ENCODE data around the gene MSN.

The MSN gene

DNA sequence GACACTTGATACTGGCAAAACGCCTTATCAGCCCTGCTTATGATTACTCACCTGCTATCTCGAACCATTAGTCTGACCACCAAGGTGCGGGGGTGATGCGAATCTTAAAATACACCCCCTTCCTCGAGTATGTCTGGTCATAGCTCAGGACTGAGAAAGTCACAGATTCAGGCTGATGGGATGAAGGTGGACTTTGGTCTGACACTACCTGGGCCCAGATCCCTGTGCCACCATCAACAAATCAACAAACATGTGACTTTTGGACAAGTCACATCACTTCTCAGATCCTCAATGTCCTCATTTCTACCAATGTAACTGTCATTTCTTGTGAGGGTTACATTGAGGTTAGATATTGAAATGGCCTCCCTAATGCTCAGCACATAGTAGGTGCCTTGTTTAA lies 9.8 kb upstream of the MSN start:
- no peak overlapping the region for H3K4me3 ChIP-seq (ENCODE audit: low read depth, low read length)
- TF ChIP-seq, protein P1, sequence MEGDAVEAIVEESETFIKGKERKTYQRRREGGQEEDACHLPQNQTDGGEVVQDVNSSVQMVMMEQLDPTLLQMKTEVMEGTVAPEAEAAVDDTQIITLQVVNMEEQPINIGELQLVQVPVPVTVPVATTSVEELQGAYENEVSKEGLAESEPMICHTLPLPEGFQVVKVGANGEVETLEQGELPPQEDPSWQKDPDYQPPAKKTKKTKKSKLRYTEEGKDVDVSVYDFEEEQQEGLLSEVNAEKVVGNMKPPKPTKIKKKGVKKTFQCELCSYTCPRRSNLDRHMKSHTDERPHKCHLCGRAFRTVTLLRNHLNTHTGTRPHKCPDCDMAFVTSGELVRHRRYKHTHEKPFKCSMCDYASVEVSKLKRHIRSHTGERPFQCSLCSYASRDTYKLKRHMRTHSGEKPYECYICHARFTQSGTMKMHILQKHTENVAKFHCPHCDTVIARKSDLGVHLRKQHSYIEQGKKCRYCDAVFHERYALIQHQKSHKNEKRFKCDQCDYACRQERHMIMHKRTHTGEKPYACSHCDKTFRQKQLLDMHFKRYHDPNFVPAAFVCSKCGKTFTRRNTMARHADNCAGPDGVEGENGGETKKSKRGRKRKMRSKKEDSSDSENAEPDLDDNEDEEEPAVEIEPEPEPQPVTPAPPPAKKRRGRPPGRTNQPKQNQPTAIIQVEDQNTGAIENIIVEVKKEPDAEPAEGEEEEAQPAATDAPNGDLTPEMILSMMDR (IDR thresholded peaks at IDR 0.05; ENCODE audit: borderline replicate concordance, insufficient read depth, low read depth, low read length): no peak

DNA sequence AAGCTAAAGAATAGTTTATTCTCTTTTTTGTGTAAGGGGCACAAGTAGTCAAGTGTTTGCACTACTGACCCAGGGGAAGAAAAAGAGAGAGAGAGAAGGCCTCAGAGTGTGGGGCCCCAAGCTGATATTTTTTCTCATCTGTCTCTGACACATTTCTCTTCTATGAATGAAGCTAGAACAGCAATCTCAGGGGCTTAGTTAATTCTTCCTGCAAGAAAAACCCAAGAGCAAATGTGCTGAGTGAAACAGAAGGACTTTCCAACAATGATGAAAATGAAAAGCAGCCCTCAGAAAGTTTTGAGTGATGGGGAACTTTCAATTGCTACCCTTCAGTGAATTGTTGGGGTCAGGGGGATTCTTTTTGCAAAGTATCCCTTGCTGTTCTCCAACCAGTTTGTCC lies 9.2 kb upstream of the MSN start:
- TF ChIP-seq, protein P1 (IDR thresholded peaks at IDR 0.05; ENCODE audit: borderline replicate concordance, insufficient read depth, low read depth, low read length): no peak
- no peak overlapping the region for H3K4me3 ChIP-seq (ENCODE audit: low read depth, low read length)

DNA sequence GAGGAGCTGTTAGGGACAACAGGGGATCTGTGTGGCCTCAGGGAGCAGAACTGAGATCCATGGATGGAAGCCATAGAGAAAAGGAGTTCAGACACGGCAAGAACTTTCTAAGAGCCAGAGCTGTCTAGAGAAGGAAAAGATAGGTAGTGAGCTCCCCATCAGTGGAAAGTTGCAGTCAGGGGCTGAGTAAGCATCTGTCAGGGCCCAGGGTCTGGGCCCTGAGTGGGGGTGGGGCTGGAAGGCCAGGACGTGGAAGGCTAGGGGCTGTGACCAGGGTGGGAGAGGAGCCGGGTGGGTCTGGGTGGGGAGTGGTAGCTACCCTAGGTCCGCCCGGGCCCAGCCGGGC lies 324 bp upstream of the MSN start:
- TF ChIP-seq, protein P1 (IDR thresholded peaks at IDR 0.05; ENCODE audit: borderline replicate concordance, insufficient read depth, low read depth, low read length): no peak
- peak overlapping the region; percentile 85 for H3K4me3 ChIP-seq (ENCODE audit: low read depth, low read length)

DNA sequence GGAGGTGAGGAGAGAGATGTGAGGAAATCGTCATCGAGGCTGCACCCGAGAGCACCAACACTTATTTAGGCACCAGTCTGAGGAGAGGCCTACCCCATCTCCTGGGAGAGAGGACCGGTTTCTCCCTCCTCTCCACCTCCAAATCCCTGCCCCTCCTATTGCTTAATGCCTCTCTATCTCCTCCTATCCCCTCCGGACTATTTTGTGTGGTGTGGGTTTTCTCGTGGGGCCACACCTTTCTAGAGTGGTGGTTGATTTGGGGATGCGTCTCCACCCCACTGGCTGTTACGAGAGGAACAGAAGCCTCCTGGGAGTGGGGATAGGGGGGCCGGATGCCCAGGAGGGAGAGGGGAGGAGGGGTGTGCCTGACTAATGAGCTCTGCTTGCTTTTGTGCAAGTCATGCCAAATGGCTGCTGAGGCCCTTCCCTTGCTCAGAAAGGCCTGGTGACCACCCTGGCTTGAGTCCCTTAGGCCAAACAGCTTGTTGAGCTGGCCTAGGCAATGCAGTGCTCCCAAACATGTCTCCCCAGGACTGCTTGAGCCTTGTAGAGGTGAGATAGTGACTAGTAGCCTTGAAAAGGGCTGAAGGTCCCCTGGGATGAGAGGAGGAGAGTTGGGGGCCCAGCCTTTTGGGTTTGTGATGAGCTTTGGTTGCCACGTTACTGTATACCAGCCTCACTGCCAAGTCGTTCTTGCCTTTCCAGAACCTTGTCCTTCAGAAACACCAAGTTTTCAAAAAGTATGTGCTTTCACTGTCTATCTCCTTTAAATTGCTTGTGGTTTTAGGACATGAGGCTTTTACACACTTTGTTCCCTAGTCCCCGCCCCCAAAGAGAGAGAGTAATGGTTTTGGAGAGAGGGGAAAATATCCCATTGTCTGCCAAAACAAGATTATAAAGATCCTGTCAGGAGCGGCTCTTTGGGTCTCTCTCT lies 1.2 kb downstream of the MSN start:
- peak overlapping the region; percentile 85 for H3K4me3 ChIP-seq (ENCODE audit: low read depth, low read length)
- TF ChIP-seq, protein P1 (IDR thresholded peaks at IDR 0.05; ENCODE audit: borderline replicate concordance, insufficient read depth, low read depth, low read length): no peak

DNA sequence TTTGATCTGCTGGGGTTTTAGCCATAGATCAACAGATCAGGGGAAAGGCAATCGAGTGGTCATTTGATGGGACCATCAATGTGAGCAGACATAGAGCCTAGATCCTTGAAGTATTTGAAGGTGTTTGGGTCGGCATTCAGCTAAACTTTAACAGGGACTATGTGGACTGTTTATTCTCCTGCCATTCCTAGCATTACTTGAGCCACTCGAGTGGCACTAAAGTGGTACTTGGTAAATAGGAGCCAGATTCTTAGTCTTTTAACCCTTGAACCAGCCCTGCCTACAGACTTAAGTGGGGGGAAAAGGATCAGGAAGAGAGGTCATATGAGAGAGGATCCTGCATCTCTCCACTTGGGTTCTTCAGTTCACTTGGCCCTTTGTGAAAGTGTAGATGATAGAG lies 3.8 kb downstream of the MSN start:
- TF ChIP-seq, protein P1 (IDR thresholded peaks at IDR 0.05; ENCODE audit: borderline replicate concordance, insufficient read depth, low read depth, low read length): no peak
- H3K4me3 ChIP-seq (ENCODE audit: low read depth, low read length): peak overlapping the region; percentile 29

DNA sequence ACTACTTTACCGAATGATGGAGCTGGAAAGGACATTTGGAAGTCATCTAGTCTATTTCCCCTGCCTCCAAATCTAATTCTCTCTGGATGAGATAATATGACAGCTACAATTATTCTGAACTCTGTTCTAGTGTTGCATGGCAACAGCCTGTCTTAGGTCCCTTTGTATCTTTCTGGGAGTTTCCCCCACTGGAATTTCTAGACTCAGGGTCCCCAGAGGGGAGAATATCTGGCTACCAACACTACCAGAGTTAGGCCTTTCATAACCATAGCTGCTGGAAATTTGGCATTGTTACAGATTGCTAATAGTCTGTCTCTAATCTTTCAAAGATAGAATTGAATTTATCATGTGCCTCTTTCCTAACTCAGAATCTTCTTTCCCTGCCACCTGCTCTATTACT lies 4.5 kb downstream of the MSN start:
- TF ChIP-seq, protein P1 (IDR thresholded peaks at IDR 0.05; ENCODE audit: borderline replicate concordance, insufficient read depth, low read depth, low read length): no peak
- H3K4me3 ChIP-seq (ENCODE audit: low read depth, low read length): no peak overlapping the region

DNA sequence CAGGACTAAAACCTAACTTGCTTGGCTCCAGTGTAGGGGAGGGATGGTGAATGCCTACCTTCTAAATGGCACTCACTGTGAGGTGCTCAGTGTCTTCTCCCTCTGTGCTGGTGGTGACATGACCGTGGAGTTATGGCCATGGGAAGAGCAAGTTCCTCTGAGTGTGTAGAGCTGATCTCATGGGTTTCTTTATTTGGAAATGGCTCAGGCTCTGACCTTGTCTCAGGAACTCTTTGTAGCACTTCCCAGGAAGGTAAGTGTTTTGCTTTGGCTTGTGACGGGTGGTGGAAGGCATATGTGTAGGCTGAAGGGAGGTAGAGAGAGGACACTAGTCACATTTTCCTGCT lies 6.4 kb downstream of the MSN start:
- TF ChIP-seq, protein P1 (IDR thresholded peaks at IDR 0.05; ENCODE audit: borderline replicate concordance, insufficient read depth, low read depth, low read length): no peak
- H3K4me3 ChIP-seq (ENCODE audit: low read depth, low read length): no peak overlapping the region
